H9 (cell line): ENCODE data around the gene FAM110C. TPM values are rescaled to one million over a fixed set of nuclear protein-coding genes. Genes with fewer than 3 reads are reported as not detected.

ENCODE experiments used
- DNase-seq: peaks from one replicate; pipeline ENCODE4 v3.0.0-alpha.2; 2017
- H2AFZ ChIP-seq: one replicate; pipeline ENCODE4 v1.6.1; 2013; ENCODE audit warnings: mild to moderate bottlenecking, low read length, control low read depth, moderate library complexity
- H2AK5ac ChIP-seq: 2 replicates; pipeline ENCODE4 v1.6.1; 2013; ENCODE audit warnings: low read length, control low read depth, mixed read lengths; ENCODE audit not compliant: insufficient read length
- H2BK120ac ChIP-seq: one replicate; pipeline ENCODE4 v1.6.1; 2013; ENCODE audit warnings: low read depth, mild to moderate bottlenecking, low read length, control low read depth, inconsistent platforms; ENCODE audit not compliant: poor library complexity, severe bottlenecking
- H2BK12ac ChIP-seq: 2 replicates; pipeline ENCODE4 v1.6.1; 2013; ENCODE audit warnings: low read length, control low read depth, mixed read lengths, low read depth; ENCODE audit not compliant: insufficient read length
- H2BK15ac ChIP-seq: 2 replicates; pipeline ENCODE4 v1.6.1; 2013; ENCODE audit warnings: low read depth, low read length, control low read depth
- H2BK20ac ChIP-seq: one replicate; pipeline ENCODE4 v1.6.1; 2013; ENCODE audit warnings: low read depth, mild to moderate bottlenecking, low read length, control low read depth, inconsistent platforms; ENCODE audit not compliant: poor library complexity, severe bottlenecking
- H2BK5ac ChIP-seq: 2 replicates; pipeline ENCODE4 v1.6.1; 2013; ENCODE audit warnings: low read length, control low read depth, mixed read lengths; ENCODE audit not compliant: insufficient read length
- H3K14ac ChIP-seq: 2 replicates; pipeline ENCODE4 v1.6.1; 2013; ENCODE audit warnings: low read length, control low read depth; ENCODE audit not compliant: insufficient read depth
- H3K18ac ChIP-seq: 2 replicates; pipeline ENCODE4 v1.6.1; 2013; ENCODE audit warnings: low read depth, mild to moderate bottlenecking, mixed read lengths, low read length, control low read depth; ENCODE audit not compliant: insufficient read length
- H3K23ac ChIP-seq: 2 replicates; pipeline ENCODE4 v1.6.1; 2013; ENCODE audit warnings: low read length, control low read depth, mixed read lengths, low read depth; ENCODE audit not compliant: insufficient read length
- H3K23me2 ChIP-seq: 2 replicates; pipeline ENCODE4 v1.6.1; 2013; ENCODE audit warnings: low read depth, mild to moderate bottlenecking, mixed read lengths, low read length, control low read depth; ENCODE audit not compliant: insufficient read length, poor library complexity, severe bottlenecking
- H3K27ac ChIP-seq: 2 replicates; pipeline ENCODE4 v1.5.1; 2013; ENCODE audit warnings: low read length, control low read depth, mixed read lengths, low read depth; ENCODE audit not compliant: insufficient read length
- H3K27me3 ChIP-seq: 2 replicates; pipeline ENCODE4 v1.6.1; 2013; ENCODE audit warnings: low read length, control low read depth, inconsistent platforms; ENCODE audit not compliant: insufficient read depth
- H3K4ac ChIP-seq: 2 replicates; pipeline ENCODE4 v1.6.1; 2013; ENCODE audit warnings: low read depth, mild to moderate bottlenecking, control low read depth, inconsistent platforms, low read length, moderate library complexity
- H3K4me1 ChIP-seq: 2 replicates; pipeline ENCODE4 v1.6.1; 2013; ENCODE audit warnings: low read length, control low read depth, inconsistent platforms; ENCODE audit not compliant: insufficient read depth
- H3K4me2 ChIP-seq: 2 replicates; pipeline ENCODE4 v1.6.1; 2013; ENCODE audit warnings: low read length, control low read depth, mixed read lengths; ENCODE audit not compliant: insufficient read length, insufficient read depth
- H3K56ac ChIP-seq: 2 replicates; pipeline ENCODE4 v1.6.1; 2013; ENCODE audit warnings: low read depth, mild to moderate bottlenecking, mixed read lengths, low read length, control low read depth; ENCODE audit not compliant: insufficient read length
- H3K79me1 ChIP-seq: 2 replicates; pipeline ENCODE4 v1.6.1; 2013; ENCODE audit warnings: low read depth, mild to moderate bottlenecking, moderate library complexity, low read length, control low read depth, inconsistent platforms; ENCODE audit not compliant: insufficient read depth, poor library complexity, severe bottlenecking
- H3K79me2 ChIP-seq: 2 replicates; pipeline ENCODE4 v1.6.1; 2013; ENCODE audit warnings: low read length, control low read depth, inconsistent platforms; ENCODE audit not compliant: insufficient read depth
- H3K9ac ChIP-seq: 2 replicates; pipeline ENCODE4 v1.6.1; 2013; ENCODE audit warnings: low read length, control low read depth, mixed read lengths; ENCODE audit not compliant: insufficient read length; ENCODE audit errors: extremely low read depth
- H3K9me3 ChIP-seq: one replicate; pipeline ENCODE4 v1.6.1; 2013; ENCODE audit warnings: low read depth, low read length, inconsistent platforms; ENCODE audit not compliant: control insufficient read depth
- H3T11ph ChIP-seq: one replicate; pipeline ENCODE4 v1.6.1; 2013; ENCODE audit warnings: mild to moderate bottlenecking, low read length, control low read depth, inconsistent platforms
- H4K20me1 ChIP-seq: one replicate; pipeline ENCODE4 v1.6.1; 2013; ENCODE audit not compliant: control insufficient read depth, insufficient read length, insufficient read depth
- H4K5ac ChIP-seq: 2 replicates; pipeline ENCODE4 v1.6.1; 2013; ENCODE audit warnings: low read depth, mild to moderate bottlenecking, mixed read lengths, low read length, control low read depth; ENCODE audit not compliant: insufficient read length
- H4K8ac ChIP-seq: replicated peaks from 2 replicates; pipeline ENCODE4 v1.6.1; 2013; ENCODE audit warnings: low read length, control low read depth, mixed read lengths, low read depth; ENCODE audit not compliant: insufficient read length
- H4K91ac ChIP-seq: 2 replicates; pipeline ENCODE4 v1.6.1; 2013; ENCODE audit warnings: low read depth, mild to moderate bottlenecking, moderate library complexity, mixed read lengths, low read length, control low read depth; ENCODE audit not compliant: insufficient read length
- H3K27ac Mint-ChIP-seq, 3 experiments: 2 replicates in 2 of 3; 3 replicates in 1 of 3; pipeline ENCODE4 v1.8.0; 2020 to 2021; ENCODE audit warnings: mixed read lengths in 3 of 3, mild to moderate bottlenecking in 1 of 3, moderate library complexity in 1 of 3
- H3K27me3 Mint-ChIP-seq: 2 replicates; pipeline ENCODE4 v1.8.0; 2021; ENCODE audit warnings: low read depth, mild to moderate bottlenecking, moderate library complexity, mixed read lengths
- H3K36me3 Mint-ChIP-seq, 3 experiments: 2 replicates in 2 of 3; 3 replicates in 1 of 3; pipeline ENCODE4 v1.8.0; 2020 to 2021; ENCODE audit warnings: low read depth in 3 of 3, mixed read lengths in 3 of 3; ENCODE audit not compliant: insufficient read depth in 1 of 3
- H3K4me1 Mint-ChIP-seq, 2 experiments: 2 replicates each; pipeline ENCODE4 v1.8.0; 2020; ENCODE audit warnings: mixed read lengths in 2 of 2
- H3K4me3 Mint-ChIP-seq, 2 experiments: 2 replicates in 1 of 2; 3 replicates in 1 of 2; pipeline ENCODE4 v1.8.0; 2020 to 2021; ENCODE audit warnings: mild to moderate bottlenecking in 2 of 2, mixed read lengths in 2 of 2, moderate library complexity in 1 of 2
- H3K9me3 Mint-ChIP-seq, 2 experiments: 2 replicates in 1 of 2; 3 replicates in 1 of 2; pipeline ENCODE4 v1.8.0; 2020; ENCODE audit warnings: mild to moderate bottlenecking in 2 of 2, mixed read lengths in 2 of 2, moderate library complexity in 1 of 2
- CTCF ChIP-seq: fragments of 200-600 bp; sonication (generic); conservative IDR thresholded peaks from 3 replicates; pipeline ENCODE4 v1.8.0; 2021; ENCODE audit warnings: antibody characterized with exemption, mild to moderate bottlenecking
- WGBS: extraction: QIAGEN DNeasy Blood & Tissue Kit; methylation state at CpG from one replicate; pipeline ENCODE4 v1.1.7; 2013; ENCODE audit warnings: missing lambda C conversion rate, low lambda C conversion rate, mixed read lengths; ENCODE audit not compliant: insufficient read length; ENCODE audit errors: extremely low coverage; 5-methylcytosine and 5-hydroxymethylcytosine counted together
- total RNA-seq: library from RNA; stranded (reverse); gene quantifications from 2 replicates; pipeline ENCODE4 v1.2.1, GENCODE V29; 2021

The FAM110C gene
- total RNA-seq, 1 experiment from 2014 or later = 3.4 TPM

GRCh38 chr2:47737-48136 is 1.4 kb upstream of the FAM110C start:
- peaks cover 32% of the 10 kb centered on the region for H3K27me3 Mint-ChIP-seq
- no peak overlapping the region for H4K91ac ChIP-seq

More at GRCh38 chr2:47737-48136, 1.4 kb upstream of the FAM110C start:
- Histone ChIP-seq H2BK5ac (no peak overlapping the region), H2BK20ac (no peak overlapping the region), H3K27me3 (no peaks in the 10 kb centered on the region), H3K4me2 (peak overlapping the region; percentile 69), H4K8ac (no peak overlapping the region), H3K14ac (no peak overlapping the region), H3K18ac (no peak overlapping the region), H3T11ph (no peak overlapping the region), H3K4me1 (peaks cover 3% of the 10 kb centered on the region; the same call in 1 of the 2 replicates), H3K4ac (no peak overlapping the region), H3K79me2 (no peaks in the 10 kb centered on the region; the same call in none of the 2 replicates), H4K20me1 (no peaks in the 10 kb centered on the region), H4K5ac (no peak overlapping the region), H2BK120ac (no peak overlapping the region), H2AK5ac (no peak overlapping the region), H3K9me3 (no peaks in the 10 kb centered on the region), H3K23ac (no peak overlapping the region), H2BK15ac (no peak overlapping the region), H3K23me2 (peaks cover 15% of the 10 kb centered on the region), H2AFZ (no peak overlapping the region), H3K27ac (no peak overlapping the region), H3K79me1 (no peaks in the 10 kb centered on the region), H3K9ac (no peak overlapping the region), H2BK12ac (no peak overlapping the region), H3K56ac (no peak overlapping the region)
- TF ChIP-seq CTCF = no peak
- Mint-ChIP-seq H3K4me1 (peaks cover 24 to 26% of the 10 kb centered on the region in 2 experiments), H3K4me3 (peak overlapping the region; percentile 76 to 85), H3K36me3 (peaks cover 0 to 2% (median 2%) of the 10 kb centered on the region in 3 experiments; a peak in 2 of 7 replicates), H3K9me3 (no peaks in the 10 kb centered on the region), H3K27ac (peak overlapping the region in 1 of 3 experiments; percentile 49; a peak in 1 of 7 replicates)
- no peak for DNase-seq
- no CpG with 5 or more reads among the region's 3 CpGs for WGBS
